ENCODE data around the gene QRICH2.
"Not testable (repeated sequence)": the region's sequence is repeated elsewhere in the genome, so short reads cannot be mapped to it uniquely, and the experiment has no call there.

The QRICH2 gene

DNA sequence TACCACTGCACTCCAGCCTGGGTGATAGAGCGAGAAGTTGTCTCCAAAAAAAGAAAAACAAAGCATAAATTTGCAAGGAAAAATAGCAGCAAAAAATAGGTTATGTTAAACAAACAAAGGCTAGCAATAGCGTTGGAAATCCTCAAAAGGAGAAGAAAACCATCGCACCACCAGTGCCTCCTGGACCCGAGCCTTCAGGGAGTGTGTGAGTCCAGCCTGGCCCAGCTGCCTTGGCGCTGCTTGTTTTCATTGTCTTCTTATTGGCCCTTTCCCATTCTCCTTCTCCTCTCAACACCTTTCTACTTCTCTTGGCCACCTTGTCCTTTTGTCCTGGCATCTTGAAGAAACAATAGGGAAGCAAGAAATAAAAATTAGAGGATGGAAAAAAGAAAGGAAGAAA, 47.4 kb downstream of the QRICH2 start:
- DNase-seq (ENCODE audit: insufficient read length, low spot score) (no peak), FAIRE-seq (no peak)
- TF ChIP-seq POLR2A (IDR thresholded peaks at IDR 0.05; ENCODE audit: low read depth, low read length), result no peak

DNA sequence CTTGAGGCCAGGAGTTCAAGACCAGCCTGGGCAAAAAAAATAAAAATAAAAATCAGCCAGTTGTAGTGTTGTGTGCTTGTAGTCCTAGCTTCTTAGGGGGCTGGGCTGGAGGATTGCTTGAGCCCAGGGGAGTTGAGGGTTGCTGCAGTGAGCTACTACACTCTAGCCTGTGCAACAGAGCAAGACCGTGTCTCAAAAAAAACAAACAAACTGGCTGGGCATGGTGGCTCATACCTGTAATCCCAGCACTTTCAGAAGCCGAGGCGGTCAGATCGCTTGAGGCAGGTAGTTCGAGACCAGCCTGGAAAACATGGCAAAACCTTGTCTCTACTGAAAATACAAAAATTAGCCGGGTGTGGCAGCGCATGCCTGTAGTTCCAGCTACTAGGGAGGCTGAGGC, 47.9 kb downstream of the QRICH2 start:
- DNase-seq (ENCODE audit: insufficient read length, low spot score) (no peak), FAIRE-seq (no peak)
- no peak for TF ChIP-seq POLR2A (IDR thresholded peaks at IDR 0.05; ENCODE audit: low read depth, low read length)

DNA sequence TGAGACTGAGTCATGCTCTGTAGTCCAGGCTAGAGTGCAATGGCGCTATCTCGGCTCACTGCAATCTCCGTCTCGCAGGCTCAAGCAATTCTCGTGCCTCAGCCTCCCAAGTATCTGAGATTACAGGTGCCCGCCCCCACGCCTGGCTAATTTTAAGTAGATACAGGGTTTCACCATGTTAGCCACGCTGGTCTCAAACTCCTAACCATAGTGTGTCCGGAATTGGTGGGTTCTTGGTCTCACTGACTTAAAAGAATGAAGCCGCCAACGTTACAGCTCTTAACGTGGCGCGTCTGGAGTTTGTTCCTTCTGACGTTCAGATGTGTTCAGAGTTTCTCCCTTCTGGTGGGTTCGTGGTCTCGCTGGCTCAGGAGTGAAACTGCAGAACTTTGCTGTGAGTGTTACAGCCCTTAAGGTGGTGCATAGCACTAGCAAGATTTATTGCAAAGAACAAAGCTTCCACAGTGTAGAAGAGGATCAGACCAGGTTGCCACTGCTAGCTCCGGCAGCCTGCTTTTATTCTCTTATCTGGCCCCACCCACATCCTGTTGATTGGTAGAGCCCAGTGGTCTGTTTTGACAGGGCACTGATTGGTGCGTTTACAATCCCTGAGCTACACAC, 51.5 kb downstream of the QRICH2 start:
- not testable (repeated sequence) for FAIRE-seq; DNase-seq (ENCODE audit: insufficient read length, low spot score)

DNA sequence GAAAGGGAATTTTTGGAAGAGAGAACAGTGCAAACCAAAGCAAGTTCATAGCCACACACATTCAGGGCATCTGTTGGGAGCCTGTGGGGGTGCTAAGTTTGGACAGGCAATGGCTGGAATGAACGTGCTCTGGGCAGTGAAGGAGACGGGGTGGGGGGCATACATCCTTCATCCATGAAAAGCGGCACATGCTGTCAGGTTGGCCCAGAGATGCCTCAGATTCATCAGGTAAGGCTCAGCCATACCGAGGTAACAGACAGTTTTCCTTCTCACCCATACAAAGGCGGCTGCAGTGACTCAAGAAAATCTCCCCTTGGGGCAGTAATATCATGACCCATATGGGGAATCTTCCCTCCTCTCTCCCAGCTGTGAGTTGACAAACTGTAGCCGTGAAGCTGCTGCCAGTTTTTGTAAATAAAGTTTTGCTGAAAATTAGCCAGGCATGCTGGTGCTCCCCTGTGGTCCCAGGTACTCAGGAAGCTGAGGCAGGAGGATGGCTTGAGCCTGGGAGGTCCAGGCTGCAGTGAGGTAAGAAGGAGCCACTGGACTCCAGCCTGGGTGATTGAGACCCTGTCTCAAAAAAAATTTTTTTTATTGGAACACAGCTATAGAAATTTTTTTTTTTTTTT, 52.2 kb downstream of the QRICH2 start:
- TF ChIP-seq POLR2A (IDR thresholded peaks at IDR 0.05; ENCODE audit: low read depth, low read length), result no peak
- DNase-seq (ENCODE audit: insufficient read length, low spot score), result no peak
- no peak for FAIRE-seq

- FAIRE-seq (no peak), DNase-seq (ENCODE audit: insufficient read length, low spot score) (no peak)
- TF ChIP-seq POLR2A (IDR thresholded peaks at IDR 0.05; ENCODE audit: low read depth, low read length), result no peak
Measured at GRCh38 chr17:76254275-76254674, 53.8 kb downstream of the QRICH2 start.

- DNase-seq (ENCODE audit: insufficient read length, low spot score) (no peak), FAIRE-seq (no peak)
Measured at GRCh38 chr17:76253841-76254240, 54.2 kb downstream of the QRICH2 start.

DNA sequence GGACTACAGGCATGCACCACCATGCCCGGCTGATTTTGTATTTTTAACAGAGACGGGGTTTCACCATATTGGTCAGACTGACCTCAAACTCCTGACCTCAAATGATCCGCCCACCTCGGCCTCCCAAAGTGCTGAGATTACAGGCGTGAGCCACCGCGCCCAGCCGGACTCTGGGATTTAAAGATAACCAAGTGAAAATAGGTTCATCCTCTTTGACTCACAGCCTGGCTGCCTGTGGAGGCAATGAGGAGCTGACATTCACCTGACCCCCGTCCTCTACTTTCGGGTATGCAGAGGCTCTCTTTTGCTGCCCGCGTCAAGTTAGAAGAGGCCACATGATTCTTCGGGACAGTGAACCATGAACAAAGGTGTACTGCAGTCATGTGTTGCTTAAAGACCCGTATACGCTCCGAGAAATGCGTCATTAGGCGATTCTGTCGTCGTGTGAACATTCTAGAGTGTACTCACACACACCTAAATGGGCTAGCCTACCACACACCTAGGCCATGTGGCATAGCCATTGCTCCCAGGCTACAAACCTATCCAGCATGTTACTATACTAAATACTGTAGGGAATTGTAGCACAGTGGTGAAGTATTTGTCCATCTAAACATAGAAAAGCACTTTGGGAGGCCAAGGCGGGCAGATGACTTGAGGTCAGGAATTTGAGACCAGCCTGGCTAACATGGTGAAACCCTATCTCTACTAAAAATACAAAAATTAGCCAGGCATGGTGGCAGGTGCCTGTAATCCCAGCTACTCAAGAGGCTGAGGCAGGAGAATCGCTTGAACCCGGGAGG, 54.9 kb downstream of the QRICH2 start:
- FAIRE-seq; DNase-seq (ENCODE audit: insufficient read length, low spot score): not testable (repeated sequence)

More at GRCh38 chr17:76253841-76254240, 54.2 kb downstream of the QRICH2 start:
- TF ChIP-seq POLR2A (IDR thresholded peaks at IDR 0.05; ENCODE audit: low read depth, low read length), result no peak

DNA sequence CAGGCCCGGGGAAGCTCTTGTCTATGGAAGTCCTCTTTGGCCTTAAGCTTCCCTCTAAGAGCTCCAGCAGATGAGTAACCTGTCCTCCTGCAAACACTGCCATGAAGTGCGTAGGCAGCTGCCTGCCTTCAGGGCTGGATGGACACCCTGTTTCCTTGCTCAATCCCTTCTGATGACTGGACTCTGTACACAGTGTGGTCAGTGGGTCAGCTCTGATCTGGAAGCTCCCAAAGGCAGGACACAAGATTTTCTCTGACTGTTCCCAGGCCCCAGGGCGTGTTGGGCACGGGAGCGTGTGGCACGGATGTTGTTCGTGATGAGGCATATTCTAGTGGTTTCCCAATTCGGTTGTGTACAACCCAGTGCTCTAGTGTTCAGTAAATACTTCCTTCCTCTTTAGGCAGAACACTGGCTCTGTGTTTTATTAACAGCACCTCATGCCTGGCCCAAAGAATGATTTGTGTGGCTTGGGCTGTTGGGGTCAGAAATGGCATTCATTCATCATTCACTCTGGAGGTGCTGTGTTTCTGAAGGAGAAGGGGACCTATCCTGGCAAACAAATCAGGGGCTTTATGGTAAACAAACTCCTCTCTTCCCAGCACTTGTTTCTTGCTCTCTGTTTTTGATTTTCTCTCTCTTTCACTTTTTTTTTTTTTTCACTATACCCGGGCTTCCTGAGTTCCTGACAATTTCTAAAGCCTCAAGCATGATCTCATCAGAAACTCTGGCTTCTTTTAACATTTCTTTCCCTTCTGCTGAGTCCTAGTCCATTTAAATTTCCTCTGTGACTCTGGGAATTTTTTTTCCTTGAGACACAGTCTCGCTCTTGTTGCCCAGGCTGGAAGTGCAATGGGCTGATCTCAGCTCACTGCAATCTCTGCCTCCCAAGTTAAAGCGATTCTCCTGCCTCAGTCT, 55.8 kb downstream of the QRICH2 start:
- FAIRE-seq (no peak), DNase-seq (ENCODE audit: insufficient read length, low spot score) (no peak)
- TF ChIP-seq POLR2A (IDR thresholded peaks at IDR 0.05; ENCODE audit: low read depth, low read length), result no peak

GRCh38 chr17:76251478-76252039, 56.5 kb downstream of the QRICH2 start:
- no peak for FAIRE-seq
- TF ChIP-seq POLR2A (IDR thresholded peaks at IDR 0.05; ENCODE audit: low read depth, low read length), result no peak
- DNase-seq (ENCODE audit: insufficient read length, low spot score), result no peak

DNA sequence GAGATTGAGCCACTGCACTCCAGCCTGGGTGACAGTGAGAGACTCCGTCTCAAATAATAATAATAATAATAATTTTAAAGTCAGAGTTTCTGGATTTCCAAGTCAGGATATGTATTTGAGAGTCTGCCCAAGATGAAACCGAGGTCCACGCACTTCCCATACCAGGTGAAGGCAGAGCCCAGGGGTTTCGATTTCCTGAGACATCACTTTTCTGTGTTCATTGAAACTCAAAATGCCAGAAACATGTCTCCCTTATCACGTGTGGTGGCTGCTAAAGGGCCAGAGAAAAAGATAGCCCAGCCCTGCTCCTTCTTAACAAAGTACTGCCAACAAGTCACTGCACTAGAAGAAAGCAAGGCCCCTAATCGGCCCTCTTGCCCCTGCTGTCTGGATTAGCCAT, 57.9 kb downstream of the QRICH2 start:
- FAIRE-seq (no peak), DNase-seq (ENCODE audit: insufficient read length, low spot score) (no peak)
- no peak for TF ChIP-seq POLR2A (IDR thresholded peaks at IDR 0.05; ENCODE audit: low read depth, low read length)

DNA sequence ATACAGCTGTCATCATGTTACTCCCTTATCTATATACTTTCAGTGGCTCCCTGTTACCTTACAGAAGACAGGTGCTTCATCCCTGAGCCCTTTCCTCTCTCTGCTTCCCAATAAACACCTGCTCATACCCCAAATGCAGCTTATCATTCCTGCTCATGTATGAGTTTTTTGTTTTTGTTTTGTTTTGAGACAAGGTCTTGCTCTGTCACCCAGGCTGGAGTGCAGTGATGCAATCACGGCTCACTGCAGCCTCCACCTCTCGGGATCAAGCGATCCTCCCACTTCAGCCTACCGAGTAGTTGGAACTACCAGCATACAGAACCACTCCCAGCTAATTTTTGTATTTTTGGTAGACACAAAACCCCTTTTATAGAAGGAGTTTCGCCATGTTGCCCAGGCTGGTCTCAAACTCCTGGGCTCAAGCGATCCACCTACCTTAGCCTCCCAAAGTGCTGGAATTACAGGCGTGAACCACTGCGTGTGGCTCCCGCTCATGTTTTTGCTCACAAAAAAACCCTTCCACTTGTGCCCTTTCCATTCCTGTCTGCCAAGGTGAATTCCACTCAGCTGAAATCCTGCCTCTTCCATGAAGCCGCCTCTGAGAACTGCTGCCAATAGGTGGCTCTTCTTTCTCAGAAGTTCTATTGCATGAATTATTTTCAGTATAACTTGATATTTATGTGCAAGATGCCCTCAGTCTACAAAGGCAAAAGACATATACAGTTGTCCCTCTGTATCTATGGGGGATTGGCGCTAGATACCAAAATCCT, 59.9 kb downstream of the QRICH2 start:
- FAIRE-seq (no peak), DNase-seq (ENCODE audit: insufficient read length, low spot score) (no peak)
- no peak for TF ChIP-seq POLR2A (IDR thresholded peaks at IDR 0.05; ENCODE audit: low read depth, low read length)

GRCh38 chr17:76247304-76247703, 60.8 kb downstream of the QRICH2 start:
- FAIRE-seq (no peak), DNase-seq (ENCODE audit: insufficient read length, low spot score) (no peak)
- TF ChIP-seq POLR2A (IDR thresholded peaks at IDR 0.05; ENCODE audit: low read depth, low read length), result no peak
